Calu3 (cell line): ENCODE measurements around the gene TLCD5. TPM values are rescaled to one million over a fixed set of nuclear protein-coding genes. Genes with fewer than 3 reads are reported as not detected.

ENCODE experiments used
- BruUV-seq: library from RNA; stranded (reverse); fragments of 400-500 nt; replicated peaks from 2 replicates; lab custom pipeline; 2021; lab: Mats Ljungman, UMichigan
- CTCF ChIA-PET: fragments of 300-600 bp; sonication (Branson Sonifier 250); formaldehyde crosslinking; loops from one replicate; lab custom pipeline; 2022; ENCODE audit warnings: antibody characterized with exemption; lab: Charles Lee
- DNase-seq: peaks from one replicate; pipeline ENCODE4 v3.0.0; 2022
- H3K27ac Mint-ChIP-seq: one replicate; pipeline ENCODE4 v1.8.0; 2022; ENCODE audit warnings: mixed read lengths; ENCODE audit not compliant: unreplicated experiment
- H3K27me3 Mint-ChIP-seq: one replicate; pipeline ENCODE4 v1.8.0; 2022; ENCODE audit warnings: mixed read lengths; ENCODE audit not compliant: unreplicated experiment
- H3K36me3 Mint-ChIP-seq: one replicate; pipeline ENCODE4 v1.8.0; 2022; ENCODE audit warnings: mild to moderate bottlenecking, moderate library complexity, mixed read lengths; ENCODE audit not compliant: insufficient read depth, unreplicated experiment
- H3K4me1 Mint-ChIP-seq: one replicate; pipeline ENCODE4 v1.8.0; 2022; ENCODE audit warnings: mild to moderate bottlenecking, low read depth, mixed read lengths; ENCODE audit not compliant: unreplicated experiment
- H3K4me3 Mint-ChIP-seq: one replicate; pipeline ENCODE4 v1.8.0; 2022; ENCODE audit warnings: mild to moderate bottlenecking, low read depth, moderate library complexity, mixed read lengths; ENCODE audit not compliant: unreplicated experiment
- H3K9me3 Mint-ChIP-seq: one replicate; pipeline ENCODE4 v1.8.0; 2022; ENCODE audit warnings: low read depth, mixed read lengths; ENCODE audit not compliant: unreplicated experiment
- intact Hi-C: fragments of 100-400 bp; cut with micrococcal nuclease; formaldehyde crosslinking; loops from one replicate; pipeline ENCODE4 v1.10.0; 2022; ENCODE audit not compliant: unreplicated experiment
- total RNA-seq: library from RNA; stranded (reverse); gene quantifications from 2 replicates; pipeline ENCODE4 v1.2.3, GENCODE V29; 2022
- TF ChIP-seq, protein P1 (sequence below): fragments of 200-600 bp; IDR thresholded peaks from one replicate; pipeline ENCODE4 v1.8.0; 2022; ENCODE audit warnings: antibody characterized with exemption; ENCODE audit not compliant: unreplicated experiment

Gene TLCD5
- total RNA-seq, 1 experiment from 2014 or later, result 4.9 TPM

DNA sequence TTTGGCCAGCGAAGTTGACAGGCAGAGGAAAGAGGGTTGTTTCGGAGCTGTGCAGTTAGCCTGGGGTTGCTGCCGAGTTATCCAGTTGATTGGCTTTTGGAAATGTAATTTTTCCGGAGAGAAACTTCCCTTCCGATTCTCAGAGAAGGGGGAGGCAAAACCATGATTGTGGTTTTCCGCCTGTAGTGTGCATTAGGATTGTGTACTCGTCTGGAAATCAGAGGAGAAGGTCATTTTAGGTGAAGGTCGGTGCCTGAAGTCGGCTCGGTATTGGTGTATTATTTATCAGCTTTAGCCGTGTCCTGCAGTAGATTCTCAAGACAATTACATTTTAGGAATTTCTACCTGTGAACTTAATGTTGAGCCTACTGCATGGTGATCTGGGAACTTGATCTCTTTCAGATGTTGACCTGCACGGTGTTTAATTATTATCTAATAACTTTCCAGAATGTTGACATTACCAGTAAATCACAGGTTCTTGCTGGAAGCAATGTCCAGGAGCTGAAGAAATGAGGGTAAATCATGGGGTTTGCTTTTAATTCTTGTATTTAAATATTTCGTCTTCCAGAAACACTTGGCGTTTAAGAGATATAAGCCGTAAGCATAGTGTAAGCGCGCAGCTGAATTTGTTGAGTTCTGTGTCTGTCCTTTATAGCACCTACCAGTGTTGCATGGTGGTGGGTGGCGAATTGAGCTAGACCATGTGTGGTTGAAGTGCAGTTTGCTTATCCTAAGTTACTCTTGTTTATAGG is 12.4 kb downstream of the TLCD5 start:
- H3K4me1 Mint-ChIP-seq, result peaks cover 15% of the 10 kb centered on the region
- DNase-seq, result no peak
- TF ChIP-seq, protein P1, sequence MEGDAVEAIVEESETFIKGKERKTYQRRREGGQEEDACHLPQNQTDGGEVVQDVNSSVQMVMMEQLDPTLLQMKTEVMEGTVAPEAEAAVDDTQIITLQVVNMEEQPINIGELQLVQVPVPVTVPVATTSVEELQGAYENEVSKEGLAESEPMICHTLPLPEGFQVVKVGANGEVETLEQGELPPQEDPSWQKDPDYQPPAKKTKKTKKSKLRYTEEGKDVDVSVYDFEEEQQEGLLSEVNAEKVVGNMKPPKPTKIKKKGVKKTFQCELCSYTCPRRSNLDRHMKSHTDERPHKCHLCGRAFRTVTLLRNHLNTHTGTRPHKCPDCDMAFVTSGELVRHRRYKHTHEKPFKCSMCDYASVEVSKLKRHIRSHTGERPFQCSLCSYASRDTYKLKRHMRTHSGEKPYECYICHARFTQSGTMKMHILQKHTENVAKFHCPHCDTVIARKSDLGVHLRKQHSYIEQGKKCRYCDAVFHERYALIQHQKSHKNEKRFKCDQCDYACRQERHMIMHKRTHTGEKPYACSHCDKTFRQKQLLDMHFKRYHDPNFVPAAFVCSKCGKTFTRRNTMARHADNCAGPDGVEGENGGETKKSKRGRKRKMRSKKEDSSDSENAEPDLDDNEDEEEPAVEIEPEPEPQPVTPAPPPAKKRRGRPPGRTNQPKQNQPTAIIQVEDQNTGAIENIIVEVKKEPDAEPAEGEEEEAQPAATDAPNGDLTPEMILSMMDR, result no peak

DNA sequence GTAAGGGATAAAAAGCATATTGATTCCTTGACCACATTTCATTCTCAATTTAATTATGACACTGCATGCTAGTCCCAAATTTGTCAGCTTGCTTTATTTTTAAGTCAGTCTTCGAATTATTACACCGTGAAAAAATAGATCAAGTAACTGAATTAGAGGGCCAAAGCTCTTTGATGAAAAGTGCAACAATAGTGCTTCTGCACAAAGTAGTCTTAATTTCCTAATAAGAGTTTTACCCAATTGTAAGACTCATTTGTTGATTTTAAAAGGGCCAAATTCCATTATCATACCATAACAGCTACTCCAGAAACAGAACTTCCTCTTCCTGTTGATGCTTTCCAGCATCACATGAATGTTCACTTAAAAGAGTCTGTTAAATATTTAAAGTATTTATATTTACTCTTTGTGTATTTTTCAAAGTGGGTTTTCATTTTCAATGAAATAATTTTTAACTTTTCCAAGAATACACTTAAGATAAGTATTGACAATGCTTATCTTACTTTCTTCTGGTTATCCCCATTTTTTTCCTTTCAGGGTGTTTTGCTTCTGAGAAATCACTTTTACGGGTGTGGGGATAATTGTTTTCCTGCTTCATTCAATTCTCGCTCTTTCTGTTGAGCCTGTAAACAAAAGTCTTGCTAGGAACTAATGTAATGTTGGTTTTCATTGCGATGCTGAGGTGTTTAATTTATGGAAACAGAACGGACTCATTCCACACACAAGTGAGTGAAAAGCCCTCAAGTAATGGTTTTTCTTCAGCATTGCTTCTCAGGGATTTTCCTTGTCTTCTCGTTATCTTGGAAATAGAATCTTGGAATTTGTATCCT is 13.2 kb downstream of the TLCD5 start:
- DNase-seq, result no peak
- peaks cover 18% of the 10 kb centered on the region for H3K4me1 Mint-ChIP-seq
- H3K27ac Mint-ChIP-seq, result peak overlapping the region; percentile 87
- TSS peak; percentile 20 for BruUV-seq
- H3K4me3 Mint-ChIP-seq, result peak overlapping the region; percentile 93
- H3K36me3 Mint-ChIP-seq, result peaks cover 37% of the 10 kb centered on the region
- intact Hi-C loops, result loop anchor here (2.0 to 10.0 kb wide), 3 partner anchors 60 to 346 kb away; no protein-coding TSS in a partner anchor
- no peaks in the 10 kb centered on the region for H3K9me3 Mint-ChIP-seq
- no peaks in the 10 kb centered on the region for H3K27me3 Mint-ChIP-seq
- CTCF ChIA-PET, result interaction anchor here (0.8 kb wide), 1 partner anchor 32 kb away, joined by 3 read pairs; no protein-coding TSS in a partner anchor
- TF ChIP-seq, protein P1, result no peak

More for the DNA sequence above, 12.4 kb downstream of the TLCD5 start:
- CTCF ChIA-PET, result interaction anchor here (0.8 kb wide), 1 partner anchor 31 kb away, joined by 3 read pairs; no protein-coding TSS in a partner anchor
- Mint-ChIP-seq H3K36me3 (peaks cover 37% of the 10 kb centered on the region), H3K9me3 (no peaks in the 10 kb centered on the region), H3K27me3 (no peaks in the 10 kb centered on the region), H3K4me3 (peak overlapping the region; percentile 93), H3K27ac (peak overlapping the region; percentile 87)
- no TSS peak for BruUV-seq
- intact Hi-C loops, result loop anchor here (2.0 to 10.0 kb wide), 4 partner anchors 61 to 347 kb away; no protein-coding TSS in a partner anchor

DNA sequence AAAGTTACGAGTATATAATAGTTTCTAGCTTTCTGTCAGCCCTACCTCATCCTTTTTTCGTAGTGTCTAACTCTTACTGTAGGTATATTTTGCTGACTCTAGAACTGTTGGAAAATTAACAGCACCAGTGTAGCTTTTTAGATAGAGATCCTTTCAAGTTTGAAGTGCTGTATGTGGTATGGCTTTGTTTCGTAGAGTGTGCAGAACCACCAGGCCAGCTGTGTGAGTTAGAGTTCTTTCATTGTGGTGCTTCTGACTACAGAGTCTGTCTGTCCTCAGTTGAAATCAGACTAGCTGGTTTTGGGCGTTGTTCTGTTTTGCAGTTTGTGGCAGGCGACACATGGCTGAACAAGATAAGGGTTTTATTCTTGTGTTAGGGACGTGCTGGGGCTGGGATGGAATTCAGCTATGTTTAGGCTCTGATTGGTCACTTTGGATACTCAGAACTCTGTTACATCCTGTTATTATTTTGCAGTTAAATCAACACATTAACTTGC is 14.3 kb downstream of the TLCD5 start:
- no TSS peak for BruUV-seq
- no peaks in the 10 kb centered on the region for H3K9me3 Mint-ChIP-seq
- intact Hi-C loops, result loop anchor here (2.0 to 10.0 kb wide), 3 partner anchors 59 to 345 kb away; no protein-coding TSS in a partner anchor
- peak overlapping the region; percentile 93 for H3K4me3 Mint-ChIP-seq
- H3K27ac Mint-ChIP-seq, result peak overlapping the region; percentile 64
- CTCF ChIA-PET, result interaction anchor here (0.5 kb wide), 1 partner anchor 154 kb away, joined by 5 read pairs; no protein-coding TSS in a partner anchor
- H3K27me3 Mint-ChIP-seq, result no peaks in the 10 kb centered on the region
- TF ChIP-seq, protein P1, result no peak
- peak; percentile 22 for DNase-seq
- peaks cover 21% of the 10 kb centered on the region for H3K4me1 Mint-ChIP-seq
- H3K36me3 Mint-ChIP-seq, result peaks cover 37% of the 10 kb centered on the region

DNA sequence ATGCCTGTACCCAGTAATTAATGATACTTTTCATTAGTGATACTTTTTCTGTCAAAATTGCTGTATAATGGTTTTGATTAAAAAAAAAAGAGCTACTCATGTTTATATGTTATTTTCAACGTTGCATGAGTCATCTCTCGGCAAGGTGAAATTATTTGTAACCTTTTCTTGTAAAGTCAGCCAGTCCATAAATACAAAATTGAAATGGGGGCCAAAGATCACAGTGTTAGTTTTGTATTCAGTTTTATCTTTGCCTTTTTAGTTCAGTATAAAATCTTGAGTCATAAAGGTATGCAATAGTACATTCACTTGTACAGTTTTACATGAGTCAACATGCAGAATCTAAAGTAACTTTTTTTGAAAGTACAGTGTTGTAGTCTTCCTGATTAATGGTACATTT is 15.4 kb downstream of the TLCD5 start:
- peak overlapping the region; percentile 93 for H3K4me3 Mint-ChIP-seq
- DNase-seq, result no peak
- TF ChIP-seq, protein P1, result no peak
- H3K36me3 Mint-ChIP-seq, result peaks cover 36% of the 10 kb centered on the region
- H3K27me3 Mint-ChIP-seq, result no peaks in the 10 kb centered on the region
- intact Hi-C loops, result no loop called here
- H3K27ac Mint-ChIP-seq, result no peak overlapping the region
- no peaks in the 10 kb centered on the region for H3K9me3 Mint-ChIP-seq
- H3K4me1 Mint-ChIP-seq, result peaks cover 31% of the 10 kb centered on the region
- CTCF ChIA-PET, result interaction anchor here (1.6 kb wide), 1 partner anchor 84 kb away, joined by 5 read pairs; no protein-coding TSS in a partner anchor
- BruUV-seq, result no TSS peak
